Colonic mucosa (tissue), 4 donors: Measurements from ENCODE around the gene DUSP19. TPM values are rescaled to one million over a fixed set of nuclear protein-coding genes. Genes with fewer than 3 reads are reported as not detected.

Source experiments
- DNase-seq: peaks from one replicate; pipeline ENCODE4 v3.0.0-alpha.2; 2020
- H3K27ac ChIP-seq: fragments of 200-600 bp; one replicate; pipeline ENCODE4 v1.8.0; 2021
- H3K27me3 ChIP-seq: fragments of 200-600 bp; one replicate; pipeline ENCODE4 v1.8.0; 2021
- H3K36me3 ChIP-seq: fragments of 200-600 bp; one replicate; pipeline ENCODE4 v1.8.0; 2021
- H3K4me1 ChIP-seq: fragments of 200-600 bp; one replicate; pipeline ENCODE4 v1.8.0; 2021; ENCODE audit warnings: mild to moderate bottlenecking
- H3K4me3 ChIP-seq: fragments of 200-600 bp; one replicate; pipeline ENCODE4 v1.8.0; 2021
- H3K9ac ChIP-seq, 2 donors: one replicate each; pipeline ENCODE4 v1.7.0; 2013; ENCODE audit warnings: control low read depth in 2 of 2, low read depth in 2 of 2, low read length in 2 of 2
- H3K9me3 ChIP-seq: fragments of 200-600 bp; one replicate; pipeline ENCODE4 v1.8.0; 2021
- CTCF ChIP-seq: fragments of 200-600 bp; IDR thresholded peaks from one replicate; pipeline ENCODE4 v1.8.0; 2022; ENCODE audit warnings: antibody characterized with exemption, mild to moderate bottlenecking
- intact Hi-C: fragments of 100-400 bp; cut with DNase I; formaldehyde crosslinking; loops from one replicate; pipeline ENCODE4 v1.14.1; 2022
- total RNA-seq, 2 donors: library from RNA; stranded (reverse); fragmentation: NEBNext Ultra II Directional in 1 of 2; extraction: Animal tissue kit (Norgen Biotek cat#: 25700) in 1 of 2; gene quantifications; one replicate each; pipeline ENCODE4 v1.2.1, GENCODE V29; 2021
- donor health status: healthy.
- donor health status: DM: no; HTN: no; CAD: no.
- donor health status: DM: no; HTN: no; CAD: no.

The DUSP19 gene
- total RNA-seq, 2 donors from 2014 or later, result 2.0 to 2.5 TPM

- H3K9ac ChIP-seq, result peak overlapping the region in 1 of 2 donors; percentile 24
- no peaks in the 10 kb centered on the region for H3K36me3 ChIP-seq
- no peak overlapping the region for H3K27ac ChIP-seq
- no peaks in the 10 kb centered on the region for H3K9me3 ChIP-seq
- H3K4me3 ChIP-seq, result no peak overlapping the region
- DNase-seq, result no peak
- H3K27me3 ChIP-seq, result no peaks in the 10 kb centered on the region
- intact Hi-C loops, result no loop called here
- no peak for TF ChIP-seq CTCF
- peaks cover 14% of the 10 kb centered on the region for H3K4me1 ChIP-seq
Observed at GRCh38 chr2:183035298-183035953, 43.1 kb upstream of the DUSP19 start.

- no peak for TF ChIP-seq CTCF
- peaks cover 14% of the 10 kb centered on the region for H3K4me1 ChIP-seq
Observed at GRCh38 chr2:183035954-183036669, 42.4 kb upstream of the DUSP19 start.

GRCh38 chr2:183037074-183037552 lies 41.4 kb upstream of the DUSP19 start:
- Histone ChIP-seq H3K4me1 (peaks cover 14% of the 10 kb centered on the region), H3K27ac (peak overlapping the region; percentile 96), H3K36me3 (no peaks in the 10 kb centered on the region), H3K9ac (peak overlapping the region; percentile 80 to 82), H3K9me3 (no peaks in the 10 kb centered on the region), H3K4me3 (peak overlapping the region; percentile 74), H3K27me3 (no peaks in the 10 kb centered on the region)
- intact Hi-C loops, result no loop called here
- DNase-seq, result no peak
- TF ChIP-seq CTCF, result no peak

More at GRCh38 chr2:183035954-183036669, 42.4 kb upstream of the DUSP19 start:
- Histone ChIP-seq H3K27me3 (no peaks in the 10 kb centered on the region), H3K9ac (no peak overlapping the region), H3K27ac (peak overlapping the region; percentile 23), H3K9me3 (no peaks in the 10 kb centered on the region), H3K4me3 (peak overlapping the region; percentile 74), H3K36me3 (no peaks in the 10 kb centered on the region)
- no peak for DNase-seq
- intact Hi-C loops, result no loop called here

GRCh38 chr2:183037553-183038340 lies 40.8 kb upstream of the DUSP19 start:
- Histone ChIP-seq H3K4me3 (peak overlapping the region; percentile 74), H3K27ac (peak overlapping the region; percentile 96), H3K9me3 (no peaks in the 10 kb centered on the region), H3K36me3 (no peaks in the 10 kb centered on the region), H3K27me3 (no peaks in the 10 kb centered on the region), H3K9ac (peak overlapping the region; percentile 80 to 82), H3K4me1 (peaks cover 14% of the 10 kb centered on the region)
- intact Hi-C loops, result no loop called here
- TF ChIP-seq CTCF, result no peak
- peak; percentile 51 for DNase-seq
